H1 (cell line): ENCODE results near the gene ATP2A3. TPM values are rescaled to one million over a fixed set of nuclear protein-coding genes. Genes with fewer than 3 reads are reported as not detected.

Experiments
- CTCF ChIA-PET: fragments of 300-600 bp; sonication (Branson Sonifier 250); formaldehyde crosslinking; loops from one replicate; lab custom pipeline; 2021; ENCODE audit not compliant: partially characterized antibody; lab: Charles Lee
- POLR2A ChIA-PET: fragments of 300-600 bp; sonication (Branson Sonifier 250); formaldehyde crosslinking; loops from one replicate; lab custom pipeline; 2021; ENCODE audit warnings: inconsistent platforms; ENCODE audit not compliant: partially characterized antibody; lab: Charles Lee
- DNase-seq, 2 experiments: peaks; one replicate each; pipeline versions ENCODE4 v3.0.0 to v3.0.0-alpha.2; 2010 to 2022; ENCODE audit warnings: low spot score in 2 of 2, low read depth in 1 of 2, mixed read lengths in 1 of 2
- FAIRE-seq: peaks from 2 replicates; lab custom pipeline; 2011; peaks lifted over from hg19 to GRCh38; lab: Jason Lieb, UNC
- H2AFZ ChIP-seq: 2 replicates; pipeline ENCODE4 v1.8.1; 2012; ENCODE audit warnings: low read length, inconsistent platforms
- H2AK5ac ChIP-seq: 2 replicates; pipeline ENCODE4 v1.6.1; 2013; ENCODE audit warnings: low read depth, low read length
- H2BK120ac ChIP-seq: replicated peaks from 2 replicates; pipeline ENCODE3; 2013; ENCODE audit warnings: low read depth, low read length, inconsistent platforms
- H2BK12ac ChIP-seq: 2 replicates; pipeline ENCODE4 v1.6.1; 2013; ENCODE audit warnings: low read depth, low read length
- H2BK15ac ChIP-seq: 2 replicates; pipeline ENCODE4 v1.6.1; 2013; ENCODE audit warnings: low read length
- H2BK20ac ChIP-seq: 2 replicates; pipeline ENCODE4 v1.6.1; 2013; ENCODE audit warnings: low read length
- H2BK5ac ChIP-seq: 2 replicates; pipeline ENCODE4 v1.6.1; 2013; ENCODE audit warnings: low read depth, low read length
- H3K14ac ChIP-seq: 2 replicates; pipeline ENCODE4 v1.6.1; 2013; ENCODE audit warnings: inconsistent platforms; ENCODE audit not compliant: insufficient read length
- H3K18ac ChIP-seq: 2 replicates; pipeline ENCODE4 v1.6.1; 2013; ENCODE audit warnings: low read length; ENCODE audit errors: extremely low read depth
- H3K23ac ChIP-seq: 2 replicates; pipeline ENCODE4 v1.6.1; 2013; ENCODE audit warnings: inconsistent platforms; ENCODE audit not compliant: insufficient read length
- H3K23me2 ChIP-seq: 2 replicates; pipeline ENCODE4 v1.6.1; 2013; ENCODE audit warnings: low read depth, low read length
- H3K27ac ChIP-seq: 2 replicates; pipeline ENCODE4 v1.6.1; 2011; ENCODE audit warnings: low read depth, low read length, inconsistent platforms
- H3K27me3 ChIP-seq, 4 experiments: replicated peaks in 1 of 4; 1 replicate in 1 of 4; 2 replicates in 3 of 4; pipeline versions ENCODE4 v1.6.1 to v1.8.1; 2011 to 2013; ENCODE audit warnings: low read length in 3 of 4, mild to moderate bottlenecking in 3 of 4, inconsistent platforms in 2 of 4, mixed read lengths in 2 of 4, moderate library complexity in 1 of 4; ENCODE audit not compliant: control insufficient read depth in 3 of 4, insufficient read depth in 3 of 4; ENCODE audit errors: extremely low read depth in 1 of 4
- H3K36me3 ChIP-seq, 4 experiments: 2 replicates each; pipeline versions ENCODE4 v1.6.1 to v1.8.1; 2011 to 2013; ENCODE audit warnings: mild to moderate bottlenecking in 4 of 4, low read length in 3 of 4, moderate library complexity in 2 of 4, control low read depth in 1 of 4, inconsistent platforms in 1 of 4; ENCODE audit not compliant: insufficient read depth in 4 of 4, control insufficient read depth in 2 of 4
- H3K4ac ChIP-seq: replicated peaks from 2 replicates; pipeline ENCODE3; 2013; ENCODE audit warnings: low read length, low read depth, mixed read lengths, inconsistent platforms; ENCODE audit not compliant: insufficient read length
- H3K4me1 ChIP-seq, 4 experiments: replicated peaks in 1 of 4; 1 replicate in 1 of 4; 2 replicates in 3 of 4; pipeline versions ENCODE4 v1.6.1 to v1.8.1; 2011 to 2013; ENCODE audit warnings: low read length in 3 of 4, inconsistent platforms in 2 of 4, mixed read lengths in 1 of 4; ENCODE audit not compliant: insufficient read depth in 4 of 4, control insufficient read depth in 3 of 4
- H3K4me2 ChIP-seq, 2 experiments: 2 replicates each; pipeline versions ENCODE4 v1.6.1 to v1.8.1; 2011 to 2013; ENCODE audit warnings: low read depth in 2 of 2, low read length in 2 of 2, control low read depth in 1 of 2, inconsistent platforms in 1 of 2, mild to moderate bottlenecking in 1 of 2; ENCODE audit not compliant: insufficient read depth in 1 of 2
- H3K4me3 ChIP-seq, 4 experiments: fragments of 200-600, 300-600 bp in 1 of 4; sonication (generic), shearing (Covaris generic), sonication (Bioruptor Twin) in 1 of 4; 2 replicates each; pipeline versions ENCODE4 v1.5.1 to v1.8.1; 2011 to 2016; ENCODE audit warnings: low read length in 4 of 4, low read depth in 3 of 4, control low read depth in 2 of 4, inconsistent platforms in 2 of 4, mild to moderate bottlenecking in 2 of 4, mixed read lengths in 1 of 4, moderate library complexity in 1 of 4; ENCODE audit not compliant: insufficient read depth in 2 of 4; ENCODE audit errors: extremely low read depth in 1 of 4
- H3K56ac ChIP-seq: replicated peaks from 2 replicates; pipeline ENCODE3; 2013; ENCODE audit warnings: low read depth, mild to moderate bottlenecking, mixed read lengths, low read length, inconsistent platforms; ENCODE audit not compliant: insufficient read length
- H3K79me1 ChIP-seq: 2 replicates; pipeline ENCODE4 v1.6.1; 2013; ENCODE audit warnings: low read depth, low read length, control low read depth
- H3K79me2 ChIP-seq, 2 experiments: 2 replicates each; pipeline versions ENCODE4 v1.6.1 to v1.8.1; 2012 to 2013; ENCODE audit warnings: low read length in 2 of 2, mild to moderate bottlenecking in 2 of 2, inconsistent platforms in 1 of 2; ENCODE audit not compliant: insufficient read depth in 2 of 2, control insufficient read depth in 1 of 2
- H3K9ac ChIP-seq, 4 experiments: replicated peaks in 1 of 4; 1 replicate in 1 of 4; 2 replicates in 3 of 4; pipeline versions ENCODE4 v1.6.1 to v1.8.1; 2011 to 2013; ENCODE audit warnings: low read depth in 3 of 4, low read length in 3 of 4, control low read depth in 2 of 4, mild to moderate bottlenecking in 2 of 4, moderate library complexity in 2 of 4, inconsistent platforms in 1 of 4; ENCODE audit errors: extremely low read depth in 1 of 4
- H3K9me3 ChIP-seq, 2 experiments: 2 replicates each; pipeline versions ENCODE4 v1.6.1 to v1.8.1; 2012 to 2013; ENCODE audit warnings: mild to moderate bottlenecking in 2 of 2, moderate library complexity in 2 of 2, control low read depth in 1 of 2, inconsistent platforms in 1 of 2, low read depth in 1 of 2, low read length in 1 of 2, mixed read lengths in 1 of 2; ENCODE audit not compliant: insufficient read depth in 2 of 2
- H4K20me1 ChIP-seq, 2 experiments: replicated peaks in 1 of 2; 2 replicates each; pipeline versions ENCODE3 to v1.8.1; 2011 to 2013; ENCODE audit warnings: inconsistent platforms in 2 of 2, low read length in 2 of 2, mild to moderate bottlenecking in 1 of 2; ENCODE audit not compliant: insufficient read depth in 2 of 2, control insufficient read depth in 1 of 2
- H4K5ac ChIP-seq: 2 replicates; pipeline ENCODE4 v1.6.1; 2013; ENCODE audit warnings: low read length, low read depth, mixed read lengths, inconsistent platforms; ENCODE audit not compliant: insufficient read length
- H4K8ac ChIP-seq: 2 replicates; pipeline ENCODE4 v1.8.0; 2013; ENCODE audit warnings: mild to moderate bottlenecking, moderate library complexity, low read length, inconsistent platforms; ENCODE audit not compliant: insufficient read depth; ENCODE audit errors: extremely low read depth
- H4K91ac ChIP-seq: replicated peaks from 2 replicates; pipeline ENCODE3; 2013; ENCODE audit warnings: low read length, mixed read lengths, inconsistent platforms; ENCODE audit not compliant: insufficient read length
- BACH1 ChIP-seq: IDR thresholded peaks from 2 replicates; pipeline ENCODE4 v1.6.1; 2012; ENCODE audit warnings: low read length, improper control_type of control experiment
- BCL11A ChIP-seq, 2 experiments: IDR thresholded peaks; one replicate each; pipeline ENCODE4 v1.6.1; 2011; ENCODE audit warnings: low read depth in 2 of 2, low read length in 2 of 2, mild to moderate bottlenecking in 2 of 2
- FOSL1 ChIP-seq: IDR thresholded peaks from 2 replicates; pipeline ENCODE4 v1.6.1; 2011; ENCODE audit warnings: mild to moderate bottlenecking, low read depth, low read length, moderate library complexity; ENCODE audit not compliant: insufficient read depth
- JUN ChIP-seq: IDR thresholded peaks from 2 replicates; pipeline ENCODE4 v1.6.1; 2011; ENCODE audit warnings: low read depth, mild to moderate bottlenecking, improper control_type of control experiment, low read length
- KDM5A ChIP-seq: fragments of 200-600 bp; IDR thresholded peaks from 2 replicates; pipeline ENCODE4 v1.7.1; 2012; ENCODE audit warnings: mild to moderate bottlenecking, low read length, inconsistent platforms, mixed read lengths
- PHF8 ChIP-seq: fragments of 200-600 bp; sonication (generic); conservative IDR thresholded peaks from 2 replicates; pipeline ENCODE4 v1.7.1; 2012; ENCODE audit warnings: low read depth, mild to moderate bottlenecking, inconsistent platforms, low read length, moderate library complexity
- POLR2A ChIP-seq, 2 experiments: IDR thresholded peaks; 1 replicate in 1 of 2; 2 replicates in 1 of 2; pipeline ENCODE4 v1.6.1; 2011; ENCODE audit warnings: low read depth in 2 of 2, low read length in 2 of 2, mild to moderate bottlenecking in 2 of 2; ENCODE audit errors: control extremely low read depth in 1 of 2
- RAD21 ChIP-seq, 2 experiments: IDR thresholded peaks in 1 of 2; conservative IDR thresholded peaks in 1 of 2; 2 replicates each; pipeline ENCODE4 v1.6.1; 2011; ENCODE audit warnings: low read depth in 2 of 2, low read length in 2 of 2, improper control_type of control experiment in 1 of 2, inconsistent platforms in 1 of 2, mild to moderate bottlenecking in 1 of 2, moderate library complexity in 1 of 2
- RXRA ChIP-seq: IDR thresholded peaks from 2 replicates; pipeline ENCODE4 v1.6.1; 2011; ENCODE audit warnings: low read depth, mild to moderate bottlenecking, low read length, moderate library complexity; ENCODE audit not compliant: insufficient read depth
- SIN3A ChIP-seq, 2 experiments: IDR thresholded peaks in 1 of 2; conservative IDR thresholded peaks in 1 of 2; 2 replicates each; pipeline ENCODE4 v1.6.1; 2011 to 2012; ENCODE audit warnings: low read length in 2 of 2, improper control_type of control experiment in 1 of 2, low read depth in 1 of 2, mild to moderate bottlenecking in 1 of 2
- SP4 ChIP-seq: IDR thresholded peaks from 2 replicates; pipeline ENCODE4 v1.6.1; 2012; ENCODE audit warnings: low read length, inconsistent platforms
- TCF12 ChIP-seq: IDR thresholded peaks from 2 replicates; pipeline ENCODE4 v1.6.1; 2011; ENCODE audit warnings: low read depth, mild to moderate bottlenecking, low read length
- TEAD4 ChIP-seq: IDR thresholded peaks from 2 replicates; pipeline ENCODE4 v1.6.1; 2012; ENCODE audit warnings: low read depth, low read length, inconsistent platforms, mixed read lengths
- YY1 ChIP-seq: IDR thresholded peaks from 2 replicates; pipeline ENCODE4 v1.6.1; 2011; ENCODE audit warnings: low read depth, mild to moderate bottlenecking, low read length
- WGBS, 2 experiments: shearing (Covaris generic) in 1 of 2; methylation state at CpG; one replicate each; pipeline versions ENCODE4 v1.1.6 to v1.1.7; 2013 to 2015; ENCODE audit warnings: low lambda C conversion rate in 2 of 2, mixed read lengths in 2 of 2, inconsistent platforms in 1 of 2, low coverage in 1 of 2, missing lambda C conversion rate in 1 of 2; ENCODE audit not compliant: insufficient replicate concordance in 2 of 2, insufficient coverage in 1 of 2, insufficient read length in 1 of 2; ENCODE audit errors: extremely low coverage in 1 of 2, missing lambda C conversion rate in 1 of 2; 5-methylcytosine and 5-hydroxymethylcytosine counted together
- polyA plus RNA-seq, 7 experiments: library from polyadenylated mRNA; depleted of rRNA in 3 of 7; stranded (reverse) in 5 of 7; unstranded in 2 of 7; fragments of >200 nt in 5 of 7; fragments of 200-250 nt in 2 of 7; gene quantifications; 1 replicate in 5 of 7; 2 replicates in 1 of 7; 4 replicates in 1 of 7; pipeline versions ENCODE4 v1.2.1 to v1.2.3, GENCODE V29; 2011 to 2013; ENCODE audit warnings: missing spikeins in 2 of 7, mixed read lengths in 2 of 7
- total RNA-seq: library from RNA; stranded (reverse); fragmentation: NEBNext Ultra II Directional; extraction: Animal tissue kit (Norgen Biotek cat#: 25700); gene quantifications from 2 replicates; pipeline ENCODE4 v1.2.1, GENCODE V29; 2021

The ATP2A3 gene
- total and polyA plus RNA-seq, 2 of the 8 experiments (the other 6 are each of a cell fraction or from before 2014, with no cell fraction given), result 18.4 to 32.5 TPM

DNA sequence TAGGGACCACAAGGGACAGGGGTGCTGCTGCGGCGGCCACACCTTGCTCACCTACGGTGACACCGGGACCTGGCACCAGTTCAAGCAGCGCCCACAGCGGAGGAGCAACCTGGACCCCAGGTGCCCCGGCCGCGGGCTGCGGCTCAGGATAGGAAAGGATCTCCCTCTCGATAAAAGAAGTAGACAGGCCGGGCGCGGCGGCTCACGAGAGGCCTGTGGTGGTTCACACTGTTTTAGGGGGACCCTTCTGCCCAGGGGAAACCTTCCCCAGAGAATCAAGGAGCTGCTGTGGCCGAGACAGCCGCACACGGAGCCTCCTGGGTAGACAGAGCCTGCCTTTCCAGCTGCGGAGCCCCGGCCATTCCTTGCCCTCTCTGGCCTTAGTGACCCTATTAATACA is 17.9 kb upstream of the ATP2A3 start:
- no peaks in the 10 kb centered on the region for H3K79me1 ChIP-seq
- H3K14ac ChIP-seq, result no peak overlapping the region
- no peaks in the 10 kb centered on the region for H3K79me2 ChIP-seq
- no peak overlapping the region for H4K91ac ChIP-seq
- H2AFZ ChIP-seq, result 0 out of 2 replicates have a peak overlapping the region, but pooled peaks have one; percentile 85
- H3K27ac ChIP-seq, result no peak overlapping the region
- POLR2A ChIA-PET, result interaction anchor here (0.7 to 1.1 kb wide), 2 partner anchors 18 to 35 kb away, joined by 3 read pairs; partner anchors contain the start of gene ATP2A3
- no peak overlapping the region for H3K4me2 ChIP-seq
- H2BK20ac ChIP-seq, result 0 out of 2 replicates have a peak overlapping the region, but pooled peaks have one; percentile 63
- H3K18ac ChIP-seq, result no peak overlapping the region
- no peak overlapping the region for H3K56ac ChIP-seq
- no peak overlapping the region for H3K9ac ChIP-seq
- H3K9me3 ChIP-seq, result no peaks in the 10 kb centered on the region
- no peak overlapping the region for H3K4me3 ChIP-seq
- no peak for FAIRE-seq
- H2BK5ac ChIP-seq, result peak overlapping the region; percentile 8; the same call in 1 of the 2 replicates
- no peaks in the 10 kb centered on the region for H3K23me2 ChIP-seq
- H4K20me1 ChIP-seq, result no peaks in the 10 kb centered on the region
- H3K4ac ChIP-seq, result no peak overlapping the region
- WGBS, 2 experiments, result 91% methylated on average over 20 of the region's 21 CpGs; no CpG with 5 or more reads in 1 of the 2 experiments
- H2BK12ac ChIP-seq, result peak overlapping the region; percentile 41; the same call in 1 of the 2 replicates
- H3K4me1 ChIP-seq, result peaks cover 4 to 26% (median 17%) of the 10 kb centered on the region in 4 experiments
- no peak overlapping the region for H4K5ac ChIP-seq
- no peaks in the 10 kb centered on the region for H3K27me3 ChIP-seq
- no peaks in the 10 kb centered on the region for H3K36me3 ChIP-seq
- no peak overlapping the region for H2AK5ac ChIP-seq
- no peak for DNase-seq
- H2BK15ac ChIP-seq, result peak overlapping the region; percentile 1; the same call in 1 of the 2 replicates
- no peak overlapping the region for H2BK120ac ChIP-seq
- no peak overlapping the region; the same call in 1 of the 2 replicates for H4K8ac ChIP-seq
- H3K23ac ChIP-seq, result no peak overlapping the region
- CTCF ChIA-PET, result interaction anchor here (0.8 to 1.2 kb wide), 5 partner anchors 22 to 136 kb away, joined by 3 to 6 read pairs (median 3); partner anchors contain the start of gene NCBP3
- no peak for TF ChIP-seq JUN
- no peak for TF ChIP-seq SP4
- TF ChIP-seq SIN3A (conservative IDR thresholded peaks at IDR 0.05 in 1 of 2, IDR thresholded peaks at IDR 0.05 in 1 of 2; ENCODE audit: low read depth in 1 of 2, low read length in 2 of 2), result no peak
- TF ChIP-seq KDM5A, result no peak
- no peak for TF ChIP-seq RAD21 (IDR thresholded peaks at IDR 0.05 in 1 of 2, conservative IDR thresholded peaks at IDR 0.05 in 1 of 2; ENCODE audit: low read depth in 2 of 2, low read length in 2 of 2)
- no peak for TF ChIP-seq PHF8
- TF ChIP-seq TCF12, result no peak
- TF ChIP-seq TEAD4, result no peak
- no peak for TF ChIP-seq POLR2A (IDR thresholded peaks at IDR 0.05; ENCODE audit: control extremely low read depth in 1 of 2, low read depth in 2 of 2, low read length in 2 of 2)
- TF ChIP-seq YY1, result no peak
- no peak for TF ChIP-seq FOSL1
- no peak for TF ChIP-seq BCL11A (IDR thresholded peaks at IDR 0.05; ENCODE audit: low read depth in 2 of 2, low read length in 2 of 2)
- TF ChIP-seq RXRA, result no peak
- no peak for TF ChIP-seq BACH1
